Epithelial cell of esophagus (primary cell): ENCODE results near the gene PSMA8.
"Not testable (repeated sequence)": the region's sequence is repeated elsewhere in the genome, so short reads cannot be mapped to it uniquely, and the experiment has no call there.

Experiments
- DNase-seq: peaks from one replicate; pipeline ENCODE4 v3.0.0; 2010; ENCODE audit warnings: low read depth
- H3K4me3 ChIP-seq: 2 replicates; pipeline ENCODE4 v1.5.1; 2011; ENCODE audit warnings: mild to moderate bottlenecking, low read length, control low read depth
- CTCF ChIP-seq: IDR thresholded peaks from 2 replicates; pipeline ENCODE4 v1.5.1; 2011; ENCODE audit warnings: low read depth, mild to moderate bottlenecking, low read length, control low read depth, inconsistent platforms; ENCODE audit not compliant: insufficient read depth; ENCODE audit errors: missing control alignments

Gene PSMA8

GRCh38 chr18:26192233-26192632 is 58.6 kb downstream of the PSMA8 start:
- no peak for TF ChIP-seq CTCF
- H3K4me3 ChIP-seq, result no peak overlapping the region
- no peak for DNase-seq

DNA sequence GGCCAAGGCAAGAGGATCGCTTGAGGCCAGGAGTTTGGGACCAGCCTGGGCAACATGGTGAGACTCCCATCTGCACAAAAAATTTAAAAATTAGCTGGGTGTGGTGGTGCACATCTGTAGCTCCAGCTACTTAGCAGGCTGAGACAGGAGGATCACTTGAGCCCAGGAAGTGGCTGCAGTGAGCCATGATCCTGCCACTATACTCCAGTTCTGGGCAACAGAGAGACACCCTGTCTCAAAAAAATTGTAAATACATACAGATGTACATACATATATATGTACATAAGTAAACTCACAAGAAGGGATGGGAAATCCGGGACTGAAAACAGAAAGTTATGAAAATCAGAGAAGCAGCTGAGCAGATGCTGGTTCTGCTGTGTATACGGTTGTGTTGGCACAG is 62.9 kb downstream of the PSMA8 start:
- DNase-seq, result no peak
- H3K4me3 ChIP-seq, result no peak overlapping the region
- no peak for TF ChIP-seq CTCF

- not testable (repeated sequence) for H3K4me3 ChIP-seq, DNase-seq
Measured at GRCh38 chr18:26202001-26202400, 68.3 kb downstream of the PSMA8 start.

- no peak for TF ChIP-seq CTCF
- H3K4me3 ChIP-seq, result no peak overlapping the region
- DNase-seq, result no peak
Measured at GRCh38 chr18:26205318-26205717, 71.6 kb downstream of the PSMA8 start.

GRCh38 chr18:26206488-26206887 is 72.8 kb downstream of the PSMA8 start:
- no peak overlapping the region for H3K4me3 ChIP-seq
- DNase-seq, result no peak
- no peak for TF ChIP-seq CTCF

DNA sequence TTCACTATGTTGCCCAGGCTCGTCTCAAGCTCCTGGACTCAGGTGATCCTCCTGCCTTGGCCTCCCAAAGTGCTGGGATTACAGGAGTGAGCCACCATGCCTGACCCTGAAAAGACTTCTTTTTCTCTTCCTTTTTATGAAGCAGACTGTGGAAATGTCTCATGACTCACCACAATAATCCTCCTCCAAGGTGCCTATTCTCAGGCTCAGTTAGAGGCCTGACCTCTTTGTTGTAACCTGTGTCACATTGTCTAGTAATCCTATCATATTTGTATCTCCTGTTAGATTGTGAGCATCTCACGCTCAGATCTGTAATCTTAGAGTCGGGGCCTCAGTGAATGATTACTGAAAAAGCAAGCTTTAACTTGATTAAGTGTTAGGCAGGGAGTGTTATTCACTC is 74.3 kb downstream of the PSMA8 start:
- H3K4me3 ChIP-seq, result no peak overlapping the region
- peak; percentile 43 for DNase-seq
- no peak for TF ChIP-seq CTCF

GRCh38 chr18:26208977-26209376 is 75.3 kb downstream of the PSMA8 start:
- H3K4me3 ChIP-seq, result no peak overlapping the region
- TF ChIP-seq CTCF, result no peak
- DNase-seq, result no peak

GRCh38 chr18:26210147-26210546 is 76.5 kb downstream of the PSMA8 start:
- no peak overlapping the region for H3K4me3 ChIP-seq
- no peak for DNase-seq
- TF ChIP-seq CTCF, result no peak
